ENCODE measurements around the gene SSBP3. TPM values are rescaled to one million over a fixed set of nuclear protein-coding genes. Genes with fewer than 3 reads are reported as not detected.
A peak's percentile ranks its signal among the peaks of the same experiment; 100 is the strongest.

SSBP3 gene
- total and polyA plus RNA-seq, 2 experiments from 2014 or later, result 47.4 to 68.6 TPM

- Histone ChIP-seq H3K79me2 (replicated peaks; ENCODE audit: insufficient read depth) (peaks cover 71% of the 10 kb centered on the region), H4K20me1 (replicated peaks; ENCODE audit: insufficient read depth) (peaks cover 57% of the 10 kb centered on the region), H3K27me3 (ENCODE audit: insufficient read depth) (no peaks in the 10 kb centered on the region), H3F3A (replicated peaks; ENCODE audit: low read depth) (no peaks in the 10 kb centered on the region; the same call in none of the 2 replicates), H3K4me2 (peak overlapping the region; percentile 96), H2AFZ (no peak overlapping the region), H3K36me3 (ENCODE audit: insufficient read depth) (peaks cover 37% of the 10 kb centered on the region), H3K4me3 (peak overlapping the region; percentile 98), H3K4me1 (ENCODE audit: insufficient read depth) (peaks cover 33% of the 10 kb centered on the region), H3K9me2 (ENCODE audit: insufficient read depth) (no peaks in the 10 kb centered on the region), H3K27ac (ENCODE audit: low read depth) (no peak overlapping the region)
- DNase-seq (ENCODE audit: low spot score), result peak; percentile 36
- ATAC-seq, result no peak
- H3K9me3 Mint-ChIP-seq, result no peaks in the 10 kb centered on the region
- peaks cover 20% of the 10 kb centered on the region for H3K27me3 Mint-ChIP-seq (ENCODE audit: insufficient read depth, low read depth, poor library complexity)
- H3K4me3 Mint-ChIP-seq, result peak overlapping the region; percentile 78
- H3K27ac Mint-ChIP-seq, result no peak overlapping the region
- TF ChIP-seq CREB1 (CRISPR knock-in tag; IDR thresholded peaks at IDR 0.05; ENCODE audit: low read depth) (no peak), ETS1 (IDR thresholded peaks at IDR 0.05) (no peak)
- peaks cover 59% of the 10 kb centered on the region for H3K4me1 Mint-ChIP-seq
- peaks cover 64% of the 10 kb centered on the region for H3K36me3 Mint-ChIP-seq (ENCODE audit: low read depth)
Measured at GRCh38 chr1:54403405-54403804, 2.8 kb downstream of the SSBP3 start.

- peaks cover 57% of the 10 kb centered on the region for H4K20me1 ChIP-seq (replicated peaks; ENCODE audit: insufficient read depth)
- H2AFZ ChIP-seq, result no peak overlapping the region
- ATAC-seq, result no peak
- H3K4me1 ChIP-seq (ENCODE audit: insufficient read depth), result peaks cover 32% of the 10 kb centered on the region
- H3K27me3 Mint-ChIP-seq (ENCODE audit: insufficient read depth, low read depth, poor library complexity), result peaks cover 20% of the 10 kb centered on the region
- peaks cover 69% of the 10 kb centered on the region for H3K36me3 Mint-ChIP-seq (ENCODE audit: low read depth)
- peaks cover 41% of the 10 kb centered on the region for H3K36me3 ChIP-seq (ENCODE audit: insufficient read depth)
- no peaks in the 10 kb centered on the region for H3K9me2 ChIP-seq (ENCODE audit: insufficient read depth)
- no peak overlapping the region for H3K27ac ChIP-seq (ENCODE audit: low read depth)
- H3K4me3 Mint-ChIP-seq, result peak overlapping the region; percentile 78
- peaks cover 76% of the 10 kb centered on the region for H3K79me2 ChIP-seq (replicated peaks; ENCODE audit: insufficient read depth)
- H3K27ac Mint-ChIP-seq, result no peak overlapping the region
- H3K4me1 Mint-ChIP-seq, result peaks cover 58% of the 10 kb centered on the region
- no peaks in the 10 kb centered on the region; the same call in none of the 2 replicates for H3F3A ChIP-seq (replicated peaks; ENCODE audit: low read depth)
- H3K27me3 ChIP-seq (ENCODE audit: insufficient read depth), result no peaks in the 10 kb centered on the region
- H3K4me2 ChIP-seq, result peak overlapping the region; percentile 96
- H3K9me3 Mint-ChIP-seq, result no peaks in the 10 kb centered on the region
- peak overlapping the region; percentile 98 for H3K4me3 ChIP-seq
- DNase-seq (ENCODE audit: low spot score), result no peak
- TF ChIP-seq ZNF114 (CRISPR knock-in tag; IDR thresholded peaks at IDR 0.05), result no peak
- no peak for TF ChIP-seq EZH2phosphoT487 (IDR thresholded peaks at IDR 0.05; ENCODE audit: unreplicated experiment)
- TF ChIP-seq EZH2 (IDR thresholded peaks at IDR 0.05; ENCODE audit: low read depth, unreplicated experiment), result no peak
- no peak for TF ChIP-seq POLR2AphosphoS5 (IDR thresholded peaks at IDR 0.05; ENCODE audit: low read depth)
- no peak for TF ChIP-seq JUNB (IDR thresholded peaks at IDR 0.05; ENCODE audit: unreplicated experiment)
- TF ChIP-seq STAT1 (IDR thresholded peaks at IDR 0.05; ENCODE audit: unreplicated experiment), result no peak
- no peak for TF ChIP-seq CTCF (conservative IDR thresholded peaks at IDR 0.05; ENCODE audit: low read depth in 2 of 2)
- no peak for TF ChIP-seq ZNF462 (CRISPR knock-in tag; IDR thresholded peaks at IDR 0.05)
- no peak for TF ChIP-seq ETS1 (IDR thresholded peaks at IDR 0.05)
- no peak for TF ChIP-seq CREB1 (CRISPR knock-in tag; IDR thresholded peaks at IDR 0.05; ENCODE audit: low read depth)
Measured at GRCh38 chr1:54402896-54403295, 3.3 kb downstream of the SSBP3 start.
